ENCODE results near the gene ERI2.

- TF ChIP-seq CTCF (IDR thresholded peaks at IDR 0.05) (no peak), EP300 (IDR thresholded peaks at IDR 0.05) (no peak), POLR2A (IDR thresholded peaks at IDR 0.05) (no peak), POLR2AphosphoS5 (IDR thresholded peaks at IDR 0.05) (no peak)
These were observed 5.7 kb upstream of the ERI2 start for GRCh38 chr16:20811889-20812439.
